ENCODE results near the gene JAKMIP2.

Gene JAKMIP2

DNA sequence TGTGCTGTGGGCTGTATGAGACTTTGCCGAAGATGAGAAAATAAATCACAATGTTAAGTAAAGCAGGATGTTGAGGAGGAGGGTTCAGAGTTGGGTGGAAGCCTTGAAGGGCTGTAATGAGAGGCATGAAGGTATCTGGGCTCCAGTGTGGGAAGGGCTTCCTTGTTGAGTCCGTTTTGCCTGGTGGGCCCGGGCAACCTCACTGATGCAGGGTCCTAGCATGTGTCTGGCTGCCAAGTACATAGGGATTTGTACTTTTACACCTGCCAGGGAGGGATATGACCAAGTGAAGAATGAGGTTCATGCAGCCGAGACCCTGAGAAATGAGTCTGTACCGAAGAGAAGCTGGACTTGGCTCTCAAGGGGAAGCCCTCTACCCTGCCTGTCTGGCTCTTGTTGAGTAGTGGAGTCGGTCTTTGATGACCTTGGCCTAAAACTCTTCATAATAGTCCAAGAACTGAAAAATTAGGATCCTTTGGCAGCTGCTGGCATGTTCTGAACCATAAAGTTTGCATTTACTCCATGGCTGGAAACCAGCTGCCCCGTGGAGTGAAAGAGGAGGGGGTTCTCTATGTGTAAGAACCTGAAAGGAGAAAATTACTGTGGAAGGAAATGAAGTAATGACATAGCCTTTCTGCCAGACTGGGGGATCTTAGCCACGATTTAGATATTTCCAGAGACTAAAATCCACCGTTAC is 213.7 kb downstream of the JAKMIP2 start:
- H3K4me1 ChIP-seq (ENCODE audit: control insufficient read depth, insufficient read depth, low read length): peaks cover 65% of the 10 kb centered on the region
- H3K27me3 ChIP-seq (ENCODE audit: control insufficient read depth, insufficient read depth, low read length): no peaks in the 10 kb centered on the region
- peak overlapping the region; percentile 94 for H3K27ac ChIP-seq (ENCODE audit: low read depth, low read length)
- 0 out of 2 replicates have a peak overlapping the region, but pooled peaks have one; percentile 18 for H3K4me3 ChIP-seq (ENCODE audit: low read depth, low read length)
- no peaks in the 10 kb centered on the region for H3K9me3 ChIP-seq (ENCODE audit: control insufficient read depth, insufficient read depth, low read length)
- H3K9ac ChIP-seq (ENCODE audit: low read depth, low read length): peak overlapping the region; percentile 52; the same call in 1 of the 2 replicates
- peaks cover 30% of the 10 kb centered on the region for H3K36me3 ChIP-seq (ENCODE audit: control insufficient read depth, insufficient read depth, low read length)

DNA sequence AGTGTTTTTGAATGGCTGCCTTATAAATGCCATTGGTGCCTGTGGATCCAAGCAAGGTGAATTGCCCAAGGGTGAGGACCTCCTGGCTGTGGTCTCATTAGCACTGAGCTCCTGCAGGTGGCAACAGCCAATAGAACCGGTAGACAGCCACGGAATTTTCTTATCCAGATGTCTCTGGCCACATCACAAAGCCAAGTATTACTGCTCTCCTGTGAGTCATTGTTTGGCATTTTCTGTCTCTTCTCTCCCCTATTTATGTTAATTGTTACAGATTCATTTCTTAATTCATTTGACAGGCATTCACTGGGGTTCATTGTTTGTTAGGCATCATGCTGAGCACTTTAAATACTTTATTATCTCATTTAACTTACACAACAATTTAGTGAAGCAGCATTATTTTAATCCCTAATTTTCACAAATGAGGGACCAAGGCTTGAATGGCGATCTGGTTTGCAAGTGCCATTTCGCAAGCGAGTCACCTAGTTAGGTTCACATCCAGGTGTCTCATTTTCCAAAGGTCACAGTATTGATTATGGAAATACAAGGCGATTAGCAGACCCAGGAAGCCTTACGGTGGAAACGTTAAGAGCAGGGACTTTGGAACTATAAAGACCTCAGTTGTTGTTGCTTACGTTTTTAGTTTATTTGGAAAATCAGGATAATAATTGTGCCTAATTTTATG is 214.5 kb downstream of the JAKMIP2 start:
- Histone ChIP-seq H3K4me3 (ENCODE audit: low read depth, low read length) (peak overlapping the region; percentile 18; the same call in 1 of the 2 replicates), H3K27me3 (ENCODE audit: control insufficient read depth, insufficient read depth, low read length) (no peaks in the 10 kb centered on the region), H3K4me1 (ENCODE audit: control insufficient read depth, insufficient read depth, low read length) (peaks cover 57% of the 10 kb centered on the region), H3K9ac (ENCODE audit: low read depth, low read length) (peak overlapping the region; percentile 52; the same call in 1 of the 2 replicates), H3K36me3 (ENCODE audit: control insufficient read depth, insufficient read depth, low read length) (peaks cover 38% of the 10 kb centered on the region), H3K27ac (ENCODE audit: low read depth, low read length) (peak overlapping the region; percentile 94), H3K9me3 (ENCODE audit: control insufficient read depth, insufficient read depth, low read length) (no peaks in the 10 kb centered on the region)

DNA sequence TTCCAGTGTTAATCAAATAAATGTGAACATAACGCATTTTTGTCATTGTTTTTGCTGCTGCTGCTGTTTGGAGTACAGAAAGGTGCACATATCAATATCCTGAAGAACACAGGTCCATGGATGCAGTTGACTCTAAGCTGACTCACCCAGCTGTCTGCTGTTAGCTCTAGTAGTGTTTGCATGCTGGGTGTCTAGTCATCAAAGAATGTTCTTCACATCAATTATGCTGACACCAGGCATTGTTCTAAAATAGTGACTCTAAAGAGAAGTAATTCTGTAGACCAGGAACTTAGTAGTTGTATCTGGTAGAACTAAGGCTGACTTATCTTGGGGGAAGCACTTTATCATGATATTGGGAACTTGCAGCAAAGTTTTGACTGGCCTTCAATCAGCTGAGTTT is 217.0 kb downstream of the JAKMIP2 start:
- H3K27ac ChIP-seq (ENCODE audit: low read depth, low read length): peak overlapping the region; percentile 69
- no peaks in the 10 kb centered on the region for H3K9me3 ChIP-seq (ENCODE audit: control insufficient read depth, insufficient read depth, low read length)
- H3K4me1 ChIP-seq (ENCODE audit: control insufficient read depth, insufficient read depth, low read length): peaks cover 61% of the 10 kb centered on the region
- no peaks in the 10 kb centered on the region for H3K27me3 ChIP-seq (ENCODE audit: control insufficient read depth, insufficient read depth, low read length)
- H3K36me3 ChIP-seq (ENCODE audit: control insufficient read depth, insufficient read depth, low read length): peaks cover 50% of the 10 kb centered on the region
- no peak overlapping the region for H3K4me3 ChIP-seq (ENCODE audit: low read depth, low read length)
- H3K9ac ChIP-seq (ENCODE audit: low read depth, low read length): no peak overlapping the region

DNA sequence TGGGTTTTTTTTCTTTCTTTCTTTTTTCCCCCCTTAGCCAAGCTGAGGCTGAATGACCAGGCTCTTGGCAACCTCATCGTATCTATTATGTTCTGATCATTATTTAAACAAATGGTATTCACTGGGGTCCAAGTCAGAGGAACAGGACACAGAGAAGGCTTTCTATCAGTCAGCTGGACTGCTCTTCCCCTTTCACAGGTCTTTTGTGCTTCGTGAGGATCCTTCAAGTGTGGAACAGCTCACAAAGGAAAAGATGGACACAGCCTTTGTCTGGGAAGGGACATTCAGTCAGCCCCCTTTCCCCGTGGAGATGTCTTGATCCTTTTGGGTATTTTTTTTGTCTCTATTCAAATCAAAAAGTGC is 218.4 kb downstream of the JAKMIP2 start:
- Histone ChIP-seq H3K4me1 (ENCODE audit: control insufficient read depth, insufficient read depth, low read length) (peaks cover 55% of the 10 kb centered on the region), H3K27ac (ENCODE audit: low read depth, low read length) (no peak overlapping the region), H3K27me3 (ENCODE audit: control insufficient read depth, insufficient read depth, low read length) (no peaks in the 10 kb centered on the region), H3K9me3 (ENCODE audit: control insufficient read depth, insufficient read depth, low read length) (no peaks in the 10 kb centered on the region), H3K9ac (ENCODE audit: low read depth, low read length) (no peak overlapping the region), H3K4me3 (ENCODE audit: low read depth, low read length) (no peak overlapping the region), H3K36me3 (ENCODE audit: control insufficient read depth, insufficient read depth, low read length) (peaks cover 39% of the 10 kb centered on the region)

DNA sequence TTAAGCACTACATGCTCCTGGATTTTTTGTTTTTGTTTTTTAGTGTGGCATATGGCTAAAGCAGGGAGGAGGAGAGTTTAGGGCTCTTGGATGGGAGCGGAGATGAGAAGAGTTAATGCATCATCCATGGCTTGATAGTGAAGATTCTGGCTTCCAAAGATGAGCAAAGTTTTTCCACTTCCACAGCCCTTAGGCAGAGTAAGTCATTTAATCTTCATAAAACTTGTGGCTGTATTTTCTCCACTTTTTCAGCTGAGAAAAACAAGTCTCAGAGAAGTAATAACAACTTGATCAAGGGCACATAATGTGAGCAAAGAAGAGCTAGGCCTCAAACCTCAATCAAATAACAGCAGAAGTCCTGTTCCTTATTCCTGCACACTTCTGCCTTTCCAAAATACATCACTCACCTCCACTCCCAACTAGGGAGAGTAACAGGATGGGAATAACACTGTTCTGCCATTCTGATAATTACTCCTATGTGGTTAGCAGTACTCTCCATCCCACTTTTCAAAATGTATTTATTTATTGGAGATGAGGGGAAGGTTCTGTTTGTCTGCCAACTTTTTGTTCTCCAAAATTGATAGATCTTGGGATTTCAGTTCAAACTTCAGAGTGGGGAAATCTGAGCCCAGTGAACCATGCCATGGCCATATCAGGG is 218.9 kb downstream of the JAKMIP2 start:
- peaks cover 39% of the 10 kb centered on the region for H3K36me3 ChIP-seq (ENCODE audit: control insufficient read depth, insufficient read depth, low read length)
- H3K27ac ChIP-seq (ENCODE audit: low read depth, low read length): no peak overlapping the region
- H3K4me3 ChIP-seq (ENCODE audit: low read depth, low read length): no peak overlapping the region
- no peaks in the 10 kb centered on the region for H3K9me3 ChIP-seq (ENCODE audit: control insufficient read depth, insufficient read depth, low read length)
- no peaks in the 10 kb centered on the region for H3K27me3 ChIP-seq (ENCODE audit: control insufficient read depth, insufficient read depth, low read length)
- H3K9ac ChIP-seq (ENCODE audit: low read depth, low read length): no peak overlapping the region
- H3K4me1 ChIP-seq (ENCODE audit: control insufficient read depth, insufficient read depth, low read length): peaks cover 54% of the 10 kb centered on the region

DNA sequence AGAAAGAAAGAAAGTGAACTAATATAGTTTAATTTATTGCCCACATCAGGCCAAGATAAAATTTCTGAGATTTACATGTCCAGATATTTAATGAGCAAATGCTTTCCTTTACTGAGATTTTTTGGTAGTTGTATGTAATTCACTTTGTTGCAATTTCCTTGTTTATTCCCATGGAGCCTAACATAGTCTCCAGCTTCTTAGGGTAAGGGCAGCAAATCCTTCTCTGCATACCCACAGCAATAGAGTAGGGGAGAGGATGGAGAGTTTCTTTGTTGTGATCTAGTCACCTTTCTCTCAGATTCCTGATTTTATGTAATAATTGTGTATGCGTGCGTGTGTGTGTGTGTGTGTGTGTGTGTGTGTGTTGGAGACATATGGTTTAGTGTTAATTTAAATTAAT is 221.1 kb downstream of the JAKMIP2 start:
- Histone ChIP-seq H3K36me3 (ENCODE audit: control insufficient read depth, insufficient read depth, low read length) (peaks cover 39% of the 10 kb centered on the region), H3K4me3 (ENCODE audit: low read depth, low read length) (peak overlapping the region; percentile 59), H3K27me3 (ENCODE audit: control insufficient read depth, insufficient read depth, low read length) (no peaks in the 10 kb centered on the region), H3K4me1 (ENCODE audit: control insufficient read depth, insufficient read depth, low read length) (peaks cover 51% of the 10 kb centered on the region), H3K9ac (ENCODE audit: low read depth, low read length) (peak overlapping the region; percentile 27), H3K9me3 (ENCODE audit: control insufficient read depth, insufficient read depth, low read length) (no peaks in the 10 kb centered on the region), H3K27ac (ENCODE audit: low read depth, low read length) (peak overlapping the region; percentile 92)

DNA sequence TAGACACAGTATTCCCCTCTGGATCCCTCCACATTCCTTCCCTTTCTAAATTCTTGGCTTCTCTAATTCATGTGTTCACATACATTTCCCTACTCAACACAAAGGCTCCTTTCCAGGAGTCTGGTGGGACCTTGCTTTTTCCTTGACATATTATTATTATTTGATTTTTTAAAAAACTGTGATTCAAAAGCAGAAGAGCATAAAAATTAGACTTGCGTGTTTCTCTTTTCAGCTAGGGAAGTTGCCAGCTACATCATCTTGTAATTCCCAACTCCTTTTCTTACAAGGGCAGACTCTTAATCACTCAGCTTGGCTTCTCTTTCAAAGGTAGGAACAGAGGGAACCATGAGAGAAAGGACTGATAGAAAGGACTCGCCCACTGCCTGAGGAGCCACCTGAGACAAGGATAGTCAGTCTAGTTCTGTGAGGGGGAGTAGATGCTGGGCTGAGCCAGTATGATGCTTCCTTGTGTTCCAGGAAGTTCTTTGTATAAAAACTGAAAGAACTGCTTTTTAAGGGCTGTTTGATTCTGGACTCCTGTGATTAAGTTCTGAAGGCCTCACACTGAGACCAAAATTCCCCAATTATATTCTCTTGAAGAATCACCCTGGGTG is 221.7 kb downstream of the JAKMIP2 start:
- Histone ChIP-seq H3K27me3 (ENCODE audit: control insufficient read depth, insufficient read depth, low read length) (no peaks in the 10 kb centered on the region), H3K9me3 (ENCODE audit: control insufficient read depth, insufficient read depth, low read length) (no peaks in the 10 kb centered on the region), H3K4me1 (ENCODE audit: control insufficient read depth, insufficient read depth, low read length) (peaks cover 48% of the 10 kb centered on the region), H3K9ac (ENCODE audit: low read depth, low read length) (peak overlapping the region; percentile 71), H3K36me3 (ENCODE audit: control insufficient read depth, insufficient read depth, low read length) (peaks cover 37% of the 10 kb centered on the region), H3K27ac (ENCODE audit: low read depth, low read length) (peak overlapping the region; percentile 92), H3K4me3 (ENCODE audit: low read depth, low read length) (peak overlapping the region; percentile 59)

DNA sequence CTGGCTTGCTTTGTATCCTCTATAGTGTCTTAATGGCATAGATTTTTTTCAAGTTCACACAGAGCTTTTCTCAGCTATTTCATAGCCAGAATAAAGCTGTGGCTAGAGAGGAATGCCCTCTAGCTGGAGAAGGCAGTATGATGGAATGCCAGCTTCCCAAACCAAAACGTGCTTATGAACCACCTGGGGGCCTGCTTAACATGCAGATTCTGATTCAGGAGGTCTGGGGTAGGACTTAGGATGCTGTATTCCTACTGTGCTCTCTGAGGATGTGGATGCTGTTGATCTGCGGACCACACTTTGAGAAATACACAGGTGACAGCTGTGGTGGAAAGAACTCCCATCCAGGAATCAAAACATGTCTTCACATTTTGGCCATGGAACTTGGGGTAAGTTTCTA is 222.8 kb downstream of the JAKMIP2 start:
- Histone ChIP-seq H3K4me3 (ENCODE audit: low read depth, low read length) (peak overlapping the region; percentile 59), H3K36me3 (ENCODE audit: control insufficient read depth, insufficient read depth, low read length) (peaks cover 28% of the 10 kb centered on the region), H3K9me3 (ENCODE audit: control insufficient read depth, insufficient read depth, low read length) (no peaks in the 10 kb centered on the region), H3K4me1 (ENCODE audit: control insufficient read depth, insufficient read depth, low read length) (peaks cover 48% of the 10 kb centered on the region), H3K27ac (ENCODE audit: low read depth, low read length) (peak overlapping the region; percentile 92), H3K27me3 (ENCODE audit: control insufficient read depth, insufficient read depth, low read length) (no peaks in the 10 kb centered on the region), H3K9ac (ENCODE audit: low read depth, low read length) (peak overlapping the region; percentile 71)

DNA sequence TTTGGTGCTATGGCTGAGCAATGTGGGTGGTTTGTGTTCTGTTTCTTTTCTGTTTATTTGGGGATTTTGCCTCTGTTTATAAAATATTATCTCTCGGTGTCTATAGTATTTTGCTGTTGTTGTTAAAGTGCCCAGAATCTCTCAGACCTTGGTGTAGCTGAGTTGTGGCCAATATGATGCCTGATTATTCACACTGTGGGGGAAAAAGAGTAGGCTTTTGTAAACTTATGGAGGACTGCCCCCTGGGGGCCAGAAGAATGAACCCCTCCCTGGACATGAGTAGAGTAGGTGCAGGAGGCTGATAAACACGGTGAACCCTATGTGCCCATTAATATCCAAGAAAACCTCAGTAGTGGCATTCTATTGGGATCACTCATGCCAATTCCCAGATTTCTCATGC is 223.7 kb downstream of the JAKMIP2 start:
- H3K9ac ChIP-seq (ENCODE audit: low read depth, low read length): no peak overlapping the region
- no peak overlapping the region for H3K4me3 ChIP-seq (ENCODE audit: low read depth, low read length)
- no peak overlapping the region for H3K27ac ChIP-seq (ENCODE audit: low read depth, low read length)
- peaks cover 51% of the 10 kb centered on the region for H3K4me1 ChIP-seq (ENCODE audit: control insufficient read depth, insufficient read depth, low read length)
- peaks cover 19% of the 10 kb centered on the region for H3K36me3 ChIP-seq (ENCODE audit: control insufficient read depth, insufficient read depth, low read length)
- H3K27me3 ChIP-seq (ENCODE audit: control insufficient read depth, insufficient read depth, low read length): no peaks in the 10 kb centered on the region
- no peaks in the 10 kb centered on the region for H3K9me3 ChIP-seq (ENCODE audit: control insufficient read depth, insufficient read depth, low read length)

DNA sequence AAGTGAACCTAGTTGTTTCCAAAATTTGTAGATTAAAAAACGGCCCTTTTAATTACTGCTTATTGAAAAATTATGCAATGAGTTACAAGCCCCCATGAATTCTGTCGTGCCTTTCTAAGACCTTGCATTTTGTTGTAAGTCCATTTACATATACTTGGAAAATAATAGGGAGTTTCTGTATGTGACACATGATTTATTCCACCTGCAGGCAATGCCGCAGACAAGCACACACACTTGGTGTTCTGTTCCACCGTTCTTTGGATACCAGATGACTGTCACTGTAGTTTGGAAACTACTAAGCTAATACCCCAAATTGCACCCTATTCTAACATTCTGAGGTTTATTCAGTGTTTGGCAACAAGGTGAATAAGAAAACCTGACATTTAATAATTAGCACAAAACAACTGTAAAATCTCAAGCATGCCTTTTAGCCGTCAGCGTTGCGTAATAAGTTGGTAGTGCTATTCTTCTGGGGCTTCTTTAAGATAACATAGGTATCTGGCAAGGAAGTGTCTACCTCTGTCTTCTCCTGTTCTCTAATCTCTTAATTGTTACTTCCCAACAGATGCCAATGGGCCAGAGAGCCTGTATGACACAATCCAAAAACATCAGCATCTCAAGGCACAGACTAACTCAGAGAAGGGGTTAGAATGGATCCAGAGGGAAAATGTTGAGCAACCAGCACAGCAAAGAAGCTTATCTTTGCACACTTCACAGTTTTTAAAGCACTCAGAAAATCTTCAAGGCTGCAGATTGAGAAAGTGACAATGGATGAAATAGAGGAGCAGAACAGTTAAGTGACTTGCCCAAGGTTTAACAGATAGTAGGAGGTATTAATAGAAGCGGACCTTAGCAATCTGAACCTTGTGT is 224.4 kb downstream of the JAKMIP2 start:
- Histone ChIP-seq H3K4me1 (ENCODE audit: control insufficient read depth, insufficient read depth, low read length) (peaks cover 51% of the 10 kb centered on the region), H3K36me3 (ENCODE audit: control insufficient read depth, insufficient read depth, low read length) (peaks cover 12% of the 10 kb centered on the region)

More for the DNA sequence above, 224.4 kb downstream of the JAKMIP2 start:
- H3K9ac ChIP-seq (ENCODE audit: low read depth, low read length): no peak overlapping the region
- H3K4me3 ChIP-seq (ENCODE audit: low read depth, low read length): no peak overlapping the region
- no peaks in the 10 kb centered on the region for H3K9me3 ChIP-seq (ENCODE audit: control insufficient read depth, insufficient read depth, low read length)
- peak overlapping the region; percentile 7 for H3K27ac ChIP-seq (ENCODE audit: low read depth, low read length)
- H3K27me3 ChIP-seq (ENCODE audit: control insufficient read depth, insufficient read depth, low read length): no peaks in the 10 kb centered on the region

All from HUES48 (cell line).